ENCODE measurements around the gene HCN4. TPM values are rescaled to one million over a fixed set of nuclear protein-coding genes. Genes with fewer than 3 reads are reported as not detected.

Gene HCN4
- total RNA-seq, 1 donor from 2014 or later, result 0.41 TPM

DNA sequence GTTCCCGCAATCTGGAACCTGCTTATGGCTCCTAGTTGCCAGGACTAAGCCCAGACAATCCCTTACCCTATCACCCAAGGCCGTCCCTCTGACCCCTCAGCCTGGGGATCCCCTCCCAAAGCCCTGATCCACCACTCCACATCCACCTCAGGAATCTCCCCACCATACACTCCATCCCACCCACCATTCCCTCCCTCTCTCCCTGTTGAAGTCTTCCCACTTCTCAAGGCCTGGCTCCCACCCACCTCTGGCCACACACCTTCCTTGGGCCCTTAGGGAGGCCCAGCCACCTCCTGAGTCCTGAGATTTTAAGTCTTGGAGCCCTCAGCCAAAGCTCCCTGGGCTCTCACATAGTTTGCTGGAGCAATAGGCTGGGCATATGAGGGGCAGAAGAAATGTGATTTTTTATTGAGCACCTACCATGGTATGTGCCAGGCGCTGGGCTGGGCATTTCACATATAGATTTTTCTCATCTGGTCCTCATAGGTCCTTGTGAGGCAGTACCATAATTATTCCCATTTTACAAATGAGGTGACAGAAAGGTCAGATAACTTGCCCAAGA lies 48.1 kb downstream of the HCN4 start:
- H3K4me2 ChIP-seq, result no peak overlapping the region
- H3K27ac ChIP-seq, result no peak overlapping the region
- H3K4me1 ChIP-seq, result peaks cover 4% of the 10 kb centered on the region
- no peak overlapping the region for H3K4me3 ChIP-seq
- H3F3A ChIP-seq (ENCODE audit: low read depth), result peaks cover 10% of the 10 kb centered on the region
- DNase-seq (ENCODE audit: low spot score), result no peak
- H3K27ac Mint-ChIP-seq, result no peak overlapping the region
- H3K4me1 Mint-ChIP-seq, result peaks cover 26% of the 10 kb centered on the region
- no peaks in the 10 kb centered on the region for H3K9me3 Mint-ChIP-seq
- H3K9me3 ChIP-seq (ENCODE audit: low read depth), result no peaks in the 10 kb centered on the region
- H3K27me3 Mint-ChIP-seq (ENCODE audit: insufficient read depth, low read depth), result peaks cover 6% of the 10 kb centered on the region
- TF ChIP-seq EZH2 (IDR thresholded peaks at IDR 0.05) (no peak), EZH2phosphoT487 (IDR thresholded peaks at IDR 0.05) (no peak)
- TF ChIP-seq, protein P1, sequence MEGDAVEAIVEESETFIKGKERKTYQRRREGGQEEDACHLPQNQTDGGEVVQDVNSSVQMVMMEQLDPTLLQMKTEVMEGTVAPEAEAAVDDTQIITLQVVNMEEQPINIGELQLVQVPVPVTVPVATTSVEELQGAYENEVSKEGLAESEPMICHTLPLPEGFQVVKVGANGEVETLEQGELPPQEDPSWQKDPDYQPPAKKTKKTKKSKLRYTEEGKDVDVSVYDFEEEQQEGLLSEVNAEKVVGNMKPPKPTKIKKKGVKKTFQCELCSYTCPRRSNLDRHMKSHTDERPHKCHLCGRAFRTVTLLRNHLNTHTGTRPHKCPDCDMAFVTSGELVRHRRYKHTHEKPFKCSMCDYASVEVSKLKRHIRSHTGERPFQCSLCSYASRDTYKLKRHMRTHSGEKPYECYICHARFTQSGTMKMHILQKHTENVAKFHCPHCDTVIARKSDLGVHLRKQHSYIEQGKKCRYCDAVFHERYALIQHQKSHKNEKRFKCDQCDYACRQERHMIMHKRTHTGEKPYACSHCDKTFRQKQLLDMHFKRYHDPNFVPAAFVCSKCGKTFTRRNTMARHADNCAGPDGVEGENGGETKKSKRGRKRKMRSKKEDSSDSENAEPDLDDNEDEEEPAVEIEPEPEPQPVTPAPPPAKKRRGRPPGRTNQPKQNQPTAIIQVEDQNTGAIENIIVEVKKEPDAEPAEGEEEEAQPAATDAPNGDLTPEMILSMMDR (IDR thresholded peaks at IDR 0.05), result no peak
- no peaks in the 10 kb centered on the region for H3K27me3 ChIP-seq
- H4K20me1 ChIP-seq (ENCODE audit: low read depth), result no peaks in the 10 kb centered on the region
- no peaks in the 10 kb centered on the region for H3K36me3 Mint-ChIP-seq
- H3K4me3 Mint-ChIP-seq, result no peak overlapping the region
- H2AFZ ChIP-seq (replicated peaks), result no peak overlapping the region
- H3K9ac ChIP-seq, result no peak overlapping the region
- no peaks in the 10 kb centered on the region for H3K79me2 ChIP-seq (ENCODE audit: low read depth)
- H3K36me3 ChIP-seq, result no peaks in the 10 kb centered on the region

GRCh38 chr15:73319460-73320245 lies 49.1 kb downstream of the HCN4 start:
- Mint-ChIP-seq H3K9me3 (no peaks in the 10 kb centered on the region), H3K36me3 (no peaks in the 10 kb centered on the region), H3K27me3 (ENCODE audit: insufficient read depth, low read depth) (peaks cover 6% of the 10 kb centered on the region), H3K4me1 (peaks cover 24% of the 10 kb centered on the region), H3K27ac (no peak overlapping the region), H3K4me3 (no peak overlapping the region)
- Histone ChIP-seq H3K9me3 (ENCODE audit: low read depth) (no peaks in the 10 kb centered on the region), H3K4me1 (peaks cover 4% of the 10 kb centered on the region), H3K27ac (no peak overlapping the region), H3K79me2 (ENCODE audit: low read depth) (no peaks in the 10 kb centered on the region), H3K27me3 (no peaks in the 10 kb centered on the region), H3K4me2 (no peak overlapping the region), H2AFZ (replicated peaks) (no peak overlapping the region), H3K9ac (no peak overlapping the region), H3F3A (ENCODE audit: low read depth) (peaks cover 10% of the 10 kb centered on the region), H4K20me1 (ENCODE audit: low read depth) (no peaks in the 10 kb centered on the region), H3K4me3 (no peak overlapping the region), H3K36me3 (no peaks in the 10 kb centered on the region)
- TF ChIP-seq, protein P1 (IDR thresholded peaks at IDR 0.05), result no peak
- DNase-seq (ENCODE audit: low spot score), result no peak

DNA sequence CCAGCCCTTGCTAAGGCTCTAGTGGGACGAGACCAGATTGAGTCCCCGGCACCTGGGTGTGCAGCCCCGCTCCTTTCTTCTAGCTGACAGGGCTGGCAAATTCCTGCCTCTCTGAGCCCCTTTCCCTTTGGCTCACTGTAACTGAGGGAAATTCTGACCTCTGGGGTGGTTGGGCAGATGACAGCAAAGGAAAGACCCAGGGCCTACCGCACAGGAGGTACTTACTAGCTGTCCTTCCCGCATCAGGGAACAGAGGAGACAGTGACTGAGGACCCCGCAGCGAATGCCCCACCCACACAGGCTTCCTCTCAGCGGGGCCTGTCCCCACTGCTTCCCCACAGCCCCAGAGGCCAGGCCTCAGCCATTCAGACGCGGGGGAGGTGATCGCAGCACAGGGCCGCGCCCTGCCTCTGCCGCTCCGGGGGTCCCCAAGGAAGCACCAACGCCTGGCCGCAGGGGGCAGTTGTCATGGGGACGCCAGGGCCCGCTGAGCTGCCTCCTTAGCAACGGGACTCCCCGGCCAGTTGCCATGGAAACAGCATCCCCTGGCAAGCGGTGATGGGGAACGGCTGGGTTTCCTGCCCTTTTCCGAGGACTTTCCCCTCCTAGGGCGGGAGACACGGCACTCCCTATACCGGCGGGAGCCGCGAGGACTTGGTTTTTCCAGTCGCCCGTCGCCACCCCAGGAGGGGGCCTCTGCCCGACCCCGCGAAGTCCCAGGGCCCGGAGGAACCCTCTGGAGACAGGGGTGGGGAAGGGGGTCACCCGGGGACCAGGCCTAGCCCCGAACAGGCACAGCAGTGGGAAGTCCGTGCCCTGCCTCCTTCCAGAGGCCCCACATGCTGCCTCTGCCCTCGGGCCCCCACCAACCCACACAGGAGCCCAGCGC lies 50.1 kb downstream of the HCN4 start:
- H3K4me1 ChIP-seq, result peaks cover 4% of the 10 kb centered on the region
- no peak for TF ChIP-seq EZH2 (IDR thresholded peaks at IDR 0.05)
- TF ChIP-seq, protein P1 (IDR thresholded peaks at IDR 0.05), result no peak
- no peak for TF ChIP-seq EZH2phosphoT487 (IDR thresholded peaks at IDR 0.05)
- H3K79me2 ChIP-seq (ENCODE audit: low read depth), result no peaks in the 10 kb centered on the region
- no peaks in the 10 kb centered on the region for H3K27me3 ChIP-seq
- no peak overlapping the region for H3K4me3 ChIP-seq
- Mint-ChIP-seq H3K9me3 (no peaks in the 10 kb centered on the region), H3K4me3 (no peak overlapping the region), H3K27ac (no peak overlapping the region), H3K4me1 (peaks cover 24% of the 10 kb centered on the region), H3K27me3 (ENCODE audit: insufficient read depth, low read depth) (peaks cover 6% of the 10 kb centered on the region), H3K36me3 (no peaks in the 10 kb centered on the region)
- DNase-seq (ENCODE audit: low spot score), result peak; percentile 81
- no peak overlapping the region for H3K9ac ChIP-seq
- H2AFZ ChIP-seq (replicated peaks), result no peak overlapping the region
- H3K4me2 ChIP-seq, result no peak overlapping the region
- H3K27ac ChIP-seq, result no peak overlapping the region
- no peaks in the 10 kb centered on the region for H4K20me1 ChIP-seq (ENCODE audit: low read depth)
- H3K36me3 ChIP-seq, result no peaks in the 10 kb centered on the region
- H3F3A ChIP-seq (ENCODE audit: low read depth), result peaks cover 10% of the 10 kb centered on the region
- no peaks in the 10 kb centered on the region for H3K9me3 ChIP-seq (ENCODE audit: low read depth)

Data from neural progenitor cell (in vitro differentiated cells).